Fibroblast of pulmonary artery (primary cell): ENCODE measurements around the gene LIMCH1.
A peak's percentile ranks its signal among the peaks of the same experiment; 100 is the strongest.

ENCODE experiments used
- DNase-seq: peaks from one replicate; pipeline ENCODE4 v3.0.0-alpha.2; 2010; ENCODE audit warnings: low read depth
- H3K4me3 ChIP-seq: replicated peaks from 2 replicates; pipeline ENCODE4 v1.5.1; 2011; ENCODE audit warnings: low read depth, mild to moderate bottlenecking, control low read depth, low read length, moderate library complexity
- CTCF ChIP-seq: IDR thresholded peaks from 2 replicates; pipeline ENCODE4 v1.5.1; 2011; ENCODE audit warnings: mild to moderate bottlenecking, control low read depth, low read length, inconsistent platforms; ENCODE audit errors: missing control alignments

Gene LIMCH1

GRCh38 chr4:41610474-41610873 is 72.5 kb downstream of the LIMCH1 start:
- DNase-seq: no peak
- H3K4me3 ChIP-seq: no peak overlapping the region
- no peak for TF ChIP-seq CTCF

GRCh38 chr4:41611124-41611838 is 73.3 kb downstream of the LIMCH1 start:
- TF ChIP-seq CTCF: no peak
- DNase-seq: no peak
- H3K4me3 ChIP-seq: no peak overlapping the region

- TF ChIP-seq CTCF: no peak
- DNase-seq: peak; percentile 51
- no peak overlapping the region for H3K4me3 ChIP-seq
Observed at GRCh38 chr4:41611881-41612871, 74.2 kb downstream of the LIMCH1 start.

- no peak overlapping the region for H3K4me3 ChIP-seq
- DNase-seq: no peak
- TF ChIP-seq CTCF: no peak
Observed at GRCh38 chr4:41613386-41613785, 75.4 kb downstream of the LIMCH1 start.

- no peak for DNase-seq
- no peak overlapping the region for H3K4me3 ChIP-seq
- TF ChIP-seq CTCF: no peak
Observed at GRCh38 chr4:41613821-41614220, 75.9 kb downstream of the LIMCH1 start.

- TF ChIP-seq CTCF: no peak
Observed at GRCh38 chr4:41614519-41614918, 76.6 kb downstream of the LIMCH1 start.

More at GRCh38 chr4:41614519-41614918, 76.6 kb downstream of the LIMCH1 start:
- no peak for DNase-seq
- no peak overlapping the region for H3K4me3 ChIP-seq
